Smooth muscle cell (in vitro differentiated cells): Measurements from ENCODE around the gene RAB40C. TPM values are rescaled to one million over a fixed set of nuclear protein-coding genes. Genes with fewer than 3 reads are reported as not detected.

Source experiments
- DNase-seq: peaks from one replicate; lab custom pipeline; 2025; ENCODE audit not compliant: unreplicated experiment; lab: John Stamatoyannopoulos, UW
- H2AFZ ChIP-seq: fragments of 200-600 bp; sonication (generic); 2 replicates; pipeline ENCODE4 v1.6.0; 2016; ENCODE audit warnings: antibody characterized with exemption, low read depth, mild to moderate bottlenecking
- H3F3A ChIP-seq: fragments of 200-600 bp; sonication (generic); 2 replicates; pipeline ENCODE4 v1.6.0; 2017; ENCODE audit warnings: antibody characterized with exemption, low read depth
- H3K27ac ChIP-seq: fragments of 200-600 bp; sonication (generic); 2 replicates; pipeline ENCODE4 v1.5.1; 2016; ENCODE audit warnings: low read depth, mild to moderate bottlenecking
- H3K27me3 ChIP-seq: fragments of 200-600 bp; sonication (generic); 2 replicates; pipeline ENCODE4 v1.6.1; 2016; ENCODE audit warnings: low read depth, mild to moderate bottlenecking
- H3K36me3 ChIP-seq: fragments of 200-600 bp; sonication (generic); 2 replicates; pipeline ENCODE4 v1.5.1; 2016; ENCODE audit warnings: low read depth
- H3K4me1 ChIP-seq: fragments of 200-600 bp; sonication (generic); 2 replicates; pipeline ENCODE4 v1.5.1; 2016; ENCODE audit warnings: low read depth
- H3K4me2 ChIP-seq: fragments of 200-600 bp; sonication (generic); 2 replicates; pipeline ENCODE4 v1.6.0; 2016; ENCODE audit warnings: mild to moderate bottlenecking
- H3K4me3 ChIP-seq: fragments of 200-600 bp; sonication (generic); 2 replicates; pipeline ENCODE4 v1.5.1; 2016; ENCODE audit warnings: mild to moderate bottlenecking
- H3K79me2 ChIP-seq: fragments of 200-600 bp; sonication (generic); 2 replicates; pipeline ENCODE4 v1.6.0; 2016; ENCODE audit warnings: low read depth, mild to moderate bottlenecking
- H3K9ac ChIP-seq: fragments of 200-600 bp; sonication (generic); 2 replicates; pipeline ENCODE4 v1.6.0; 2016; ENCODE audit warnings: low read depth
- H3K9me3 ChIP-seq: fragments of 200-600 bp; sonication (generic); replicated peaks from 2 replicates; pipeline ENCODE4 v1.5.1; 2016; ENCODE audit warnings: low read depth
- H4K20me1 ChIP-seq: fragments of 200-600 bp; sonication (generic); 2 replicates; pipeline ENCODE4 v1.6.0; 2016; ENCODE audit warnings: low read depth
- WGBS: methylation state at CpG from one replicate; pipeline ENCODE4 v1.1.7; 2016; ENCODE audit warnings: low lambda C conversion rate; 5-methylcytosine and 5-hydroxymethylcytosine counted together
- polyA plus RNA-seq: library from polyadenylated mRNA; unstranded; fragments of >200 nt; fragmentation: Nextera tagmentation; extraction: Ambion mirVana; gene quantifications from 2 replicates; pipeline ENCODE4 v1.2.1, GENCODE V29; 2016
- total RNA-seq: library from RNA; depleted of rRNA; stranded (reverse); fragments of >200 nt; gene quantifications from 2 replicates; pipeline ENCODE4 v1.2.3, GENCODE V29; 2014
- TF ChIP-seq, protein P1 (sequence below): fragments of 200-600 bp; sonication (generic); IDR thresholded peaks from 2 replicates; pipeline ENCODE4 v1.5.1; 2017; ENCODE audit warnings: borderline replicate concordance, mild to moderate bottlenecking, antibody characterized with exemption; ENCODE audit not compliant: insufficient read depth, poor library complexity, severe bottlenecking

Gene RAB40C
- total and polyA plus RNA-seq, 2 experiments from 2014 or later: 21.2 to 28.3 TPM

DNA sequence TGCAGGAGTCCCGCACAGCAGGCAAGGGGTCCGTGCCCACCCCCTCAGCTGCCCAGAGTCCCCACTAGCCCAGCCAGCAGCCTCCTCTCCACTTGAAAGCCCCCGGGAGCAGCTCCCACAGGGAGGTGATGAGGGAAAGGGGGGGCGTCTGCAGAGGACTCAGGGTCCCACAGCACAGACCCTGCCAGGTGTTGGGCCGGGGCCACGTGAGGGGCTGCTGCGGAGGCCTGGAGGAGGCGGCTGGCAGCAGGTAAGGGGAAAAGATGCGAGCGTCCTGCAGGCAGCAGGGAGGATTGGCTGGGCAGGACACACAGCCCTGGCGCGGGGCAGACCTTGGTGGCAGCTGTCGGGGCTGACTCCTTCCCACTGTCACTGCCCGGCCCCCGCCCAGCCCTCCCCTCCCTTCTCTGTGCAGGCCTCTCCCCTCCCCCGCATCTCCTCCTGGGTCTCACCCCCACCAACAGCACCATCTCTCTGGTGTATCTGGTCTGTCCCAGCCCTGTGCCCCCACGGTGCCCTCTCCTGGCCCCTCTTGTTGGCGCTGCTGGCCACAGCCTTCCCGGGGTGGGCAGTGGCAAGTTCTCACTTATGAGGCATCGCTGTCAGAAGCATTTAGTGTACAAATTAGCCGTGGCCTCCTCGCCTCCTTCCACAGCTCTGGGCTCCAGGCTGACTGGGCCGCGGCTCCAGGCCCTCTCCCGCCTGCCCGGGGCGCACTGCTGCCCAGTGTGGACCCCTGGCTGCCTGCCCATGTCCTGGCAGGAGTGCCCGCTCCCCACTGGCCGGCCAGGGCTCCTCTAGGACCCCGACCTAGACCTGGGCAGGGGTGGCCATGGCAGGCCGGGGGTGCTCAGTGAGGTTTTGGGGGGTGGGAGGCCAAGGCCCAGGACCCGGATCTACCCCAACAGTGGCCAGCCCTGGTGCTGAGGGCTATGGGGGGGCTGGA is 34.1 kb upstream of the RAB40C start:
- no peaks in the 10 kb centered on the region for H3K9me3 ChIP-seq
- H3K79me2 ChIP-seq: no peaks in the 10 kb centered on the region
- H3K4me2 ChIP-seq: no peak overlapping the region
- TF ChIP-seq, protein P1, sequence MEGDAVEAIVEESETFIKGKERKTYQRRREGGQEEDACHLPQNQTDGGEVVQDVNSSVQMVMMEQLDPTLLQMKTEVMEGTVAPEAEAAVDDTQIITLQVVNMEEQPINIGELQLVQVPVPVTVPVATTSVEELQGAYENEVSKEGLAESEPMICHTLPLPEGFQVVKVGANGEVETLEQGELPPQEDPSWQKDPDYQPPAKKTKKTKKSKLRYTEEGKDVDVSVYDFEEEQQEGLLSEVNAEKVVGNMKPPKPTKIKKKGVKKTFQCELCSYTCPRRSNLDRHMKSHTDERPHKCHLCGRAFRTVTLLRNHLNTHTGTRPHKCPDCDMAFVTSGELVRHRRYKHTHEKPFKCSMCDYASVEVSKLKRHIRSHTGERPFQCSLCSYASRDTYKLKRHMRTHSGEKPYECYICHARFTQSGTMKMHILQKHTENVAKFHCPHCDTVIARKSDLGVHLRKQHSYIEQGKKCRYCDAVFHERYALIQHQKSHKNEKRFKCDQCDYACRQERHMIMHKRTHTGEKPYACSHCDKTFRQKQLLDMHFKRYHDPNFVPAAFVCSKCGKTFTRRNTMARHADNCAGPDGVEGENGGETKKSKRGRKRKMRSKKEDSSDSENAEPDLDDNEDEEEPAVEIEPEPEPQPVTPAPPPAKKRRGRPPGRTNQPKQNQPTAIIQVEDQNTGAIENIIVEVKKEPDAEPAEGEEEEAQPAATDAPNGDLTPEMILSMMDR: no peak
- no peak for DNase-seq
- no peak overlapping the region for H3K9ac ChIP-seq
- H4K20me1 ChIP-seq: no peaks in the 10 kb centered on the region
- no peaks in the 10 kb centered on the region for H3K36me3 ChIP-seq
- WGBS: 90% methylated on average over 21 of the region's 32 CpGs
- H3K27me3 ChIP-seq: peaks cover 29% of the 10 kb centered on the region
- H3K27ac ChIP-seq: no peak overlapping the region
- H3K4me1 ChIP-seq: no peaks in the 10 kb centered on the region
- H3K4me3 ChIP-seq: no peak overlapping the region
- H3F3A ChIP-seq: no peaks in the 10 kb centered on the region
- no peak overlapping the region for H2AFZ ChIP-seq

DNA sequence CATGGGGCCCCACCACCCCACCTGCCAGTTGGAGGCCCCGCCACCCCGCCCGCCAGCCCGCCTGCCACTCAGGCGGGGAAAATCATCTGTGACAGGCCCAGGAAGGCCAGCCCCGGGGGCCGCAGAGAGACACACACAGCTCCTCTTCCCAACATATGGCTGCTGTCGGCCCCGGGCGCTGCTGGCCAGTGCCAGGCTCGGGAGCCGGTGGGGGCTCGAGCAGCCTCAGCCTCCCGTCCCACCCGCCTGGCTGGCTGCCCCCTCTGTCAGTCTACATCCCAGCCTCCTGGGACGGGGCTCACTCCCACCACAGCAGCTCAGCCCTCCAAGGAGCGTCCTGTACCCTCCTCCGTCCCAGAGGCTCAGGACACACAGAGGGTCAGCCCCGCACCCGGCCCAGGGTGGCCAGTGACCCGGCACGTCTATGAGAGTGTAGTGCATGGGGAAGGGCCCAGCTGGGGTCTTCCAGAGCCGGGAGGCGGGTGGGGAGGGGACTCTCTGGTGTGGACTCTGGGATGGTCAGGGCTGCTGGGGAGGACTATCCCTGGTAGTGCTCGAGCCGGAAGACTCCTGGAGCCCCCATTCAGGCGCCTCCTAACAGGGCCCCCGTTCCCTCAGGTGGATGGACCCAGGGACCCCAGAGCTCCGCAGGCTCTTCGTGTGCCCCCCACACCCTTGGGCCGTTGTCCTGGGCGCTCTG is 33.2 kb upstream of the RAB40C start:
- Histone ChIP-seq H4K20me1 (no peaks in the 10 kb centered on the region), H3K9me3 (no peaks in the 10 kb centered on the region), H3F3A (no peaks in the 10 kb centered on the region), H3K27me3 (peaks cover 37% of the 10 kb centered on the region), H3K4me1 (no peaks in the 10 kb centered on the region), H3K9ac (no peak overlapping the region), H2AFZ (no peak overlapping the region), H3K79me2 (no peaks in the 10 kb centered on the region), H3K36me3 (no peaks in the 10 kb centered on the region), H3K4me2 (no peak overlapping the region), H3K27ac (no peak overlapping the region), H3K4me3 (no peak overlapping the region)
- WGBS: 94% methylated on average over 31 of the region's 32 CpGs
- TF ChIP-seq, protein P1: no peak
- DNase-seq: no peak

DNA sequence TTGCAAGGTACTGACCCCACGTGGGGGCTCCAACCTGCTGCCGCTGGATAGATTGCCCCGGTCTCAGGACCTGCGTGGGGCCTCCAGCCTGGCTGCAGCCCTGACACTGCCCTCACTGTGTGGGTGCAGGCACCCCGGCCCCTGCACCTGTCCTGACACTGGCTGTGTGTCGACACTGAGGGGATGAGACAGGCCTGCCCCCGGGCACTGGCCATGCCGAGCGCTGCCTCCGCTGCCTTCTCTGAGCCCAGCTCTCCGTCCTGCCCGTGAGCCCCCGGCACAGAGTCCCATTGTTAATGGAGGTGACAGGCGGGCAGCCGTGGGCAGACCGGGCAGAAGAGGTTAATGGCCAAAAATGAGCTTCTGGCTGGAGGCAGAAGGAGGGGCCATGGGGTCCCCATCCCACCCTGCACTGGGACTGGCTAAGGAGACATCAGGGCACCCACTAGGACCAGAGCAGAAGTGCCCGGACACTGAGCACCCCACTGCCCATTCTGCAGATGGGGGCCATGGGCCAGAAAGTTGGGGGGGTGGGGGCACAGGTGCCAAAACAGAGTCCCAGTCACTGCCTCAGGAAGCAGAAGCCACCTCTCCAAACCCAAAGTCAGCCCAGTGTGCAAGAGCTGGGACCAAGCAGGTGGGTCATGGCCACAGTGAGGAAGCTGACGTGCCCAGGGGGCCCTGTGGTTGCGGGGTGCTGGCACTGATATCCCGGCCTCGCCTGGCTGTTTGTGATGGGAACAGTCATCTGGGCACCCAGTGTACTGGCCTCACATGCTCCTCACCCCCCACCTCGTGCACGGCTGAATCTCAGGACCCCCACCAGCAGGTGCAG is 32.2 kb upstream of the RAB40C start:
- Histone ChIP-seq H3K4me2 (no peak overlapping the region), H3K79me2 (no peaks in the 10 kb centered on the region), H3F3A (no peaks in the 10 kb centered on the region), H3K4me1 (no peaks in the 10 kb centered on the region), H3K4me3 (no peak overlapping the region), H3K27ac (no peak overlapping the region), H3K9ac (no peak overlapping the region), H3K36me3 (no peaks in the 10 kb centered on the region), H3K27me3 (peaks cover 41% of the 10 kb centered on the region), H3K9me3 (no peaks in the 10 kb centered on the region), H2AFZ (no peak overlapping the region), H4K20me1 (no peaks in the 10 kb centered on the region)
- DNase-seq: no peak
- TF ChIP-seq, protein P1: no peak
- 86% methylated on average over 21 of the region's 23 CpGs for WGBS
